HG02840 (cell line): Measurements from ENCODE around the gene FAM98B.

Source experiments
- ATAC-seq: cut with Tn5 transposase; IDR thresholded peaks from one replicate; pipeline ENCODE4 v1.9.1; 2021; ENCODE audit warnings: mild to moderate bottlenecking, moderate library complexity, moderate number of reproducible peaks; ENCODE audit not compliant: unreplicated experiment, low FRiP score

The FAM98B gene

GRCh38 chr15:38534691-38535090, 80.8 kb downstream of the FAM98B start:
- no peak for ATAC-seq

DNA sequence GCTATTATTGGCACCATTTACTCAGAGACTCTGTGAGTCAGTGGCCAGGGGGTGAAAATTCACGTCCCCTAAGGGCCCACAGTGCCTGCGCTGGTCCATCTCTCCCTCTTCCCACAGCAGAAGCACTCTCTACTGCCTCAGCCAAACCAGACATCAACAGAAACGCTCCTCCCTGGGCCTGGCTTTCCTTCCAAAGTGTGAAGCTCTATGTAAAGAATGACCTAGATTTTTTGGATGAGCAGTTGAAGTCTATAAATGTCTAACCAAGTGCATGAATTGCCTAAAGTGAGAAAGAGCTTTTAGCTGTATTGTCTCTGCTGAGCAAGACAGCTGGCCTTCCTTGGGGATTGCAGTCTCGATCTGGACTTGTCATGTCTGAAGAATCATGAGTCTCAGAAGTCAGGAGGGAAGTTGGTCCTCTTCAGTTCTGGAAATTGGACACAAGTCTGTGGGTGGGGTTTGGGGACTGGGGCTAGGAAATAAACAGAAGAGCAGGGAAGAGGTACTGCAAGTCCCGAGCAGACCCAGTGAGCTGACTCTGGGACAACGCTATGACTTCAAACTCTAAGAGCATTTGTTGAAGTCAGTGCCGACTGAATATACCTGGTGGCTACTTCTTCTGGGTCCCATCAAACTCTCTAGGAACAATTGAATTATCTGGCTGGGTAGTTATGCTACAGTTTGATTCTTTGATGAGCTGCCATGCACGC, 81.7 kb downstream of the FAM98B start:
- ATAC-seq, result no peak

GRCh38 chr15:38536201-38536676, 82.3 kb downstream of the FAM98B start:
- no peak for ATAC-seq
